Astrocyte (in vitro differentiated cells and primary cell): Measurements from ENCODE around the gene PRKCE.

Experiments used
- CTCF ChIP-seq: IDR thresholded peaks from 2 replicates; pipeline ENCODE4 v1.5.1; 2011; ENCODE audit warnings: low read depth, mild to moderate bottlenecking, inconsistent platforms, low read length, moderate library complexity; ENCODE audit not compliant: insufficient read depth
- EZH2 ChIP-seq: IDR thresholded peaks from 2 replicates; pipeline ENCODE4 v1.6.1; 2012; ENCODE audit warnings: mild to moderate bottlenecking, low read length, inconsistent platforms; ENCODE audit not compliant: insufficient read depth

GRCh38 chr2:45945302-45945717 lies 293.8 kb downstream of the PRKCE start:
- TF ChIP-seq CTCF (no peak), EZH2 (no peak)
